SK-N-MC (cell line): ENCODE data around the gene ACBD5.

Experiments
- EZH2 ChIP-seq: fragments of 200-600 bp; sonication (generic); IDR thresholded peaks from one replicate; pipeline ENCODE4 v1.6.1; 2017; ENCODE audit warnings: antibody characterized with exemption
- FOXP2 ChIP-seq: optimal IDR thresholded peaks from 2 replicates; pipeline ENCODE3; 2011; ENCODE audit warnings: mild to moderate bottlenecking, moderate library complexity; ENCODE audit not compliant: insufficient read depth; ENCODE audit errors: extremely low read length, control extremely low read depth
- POLR2AphosphoS5 ChIP-seq: IDR thresholded peaks from 2 replicates; pipeline ENCODE4 v1.6.1; 2012; ENCODE audit warnings: mild to moderate bottlenecking, low read depth, low read length, borderline replicate concordance

GRCh38 chr10:27251554-27251953, 11.0 kb upstream of the ACBD5 start:
- TF ChIP-seq EZH2: no peak
- no peak for TF ChIP-seq POLR2AphosphoS5
- TF ChIP-seq FOXP2: no peak
